ENCODE data around the gene ERFE. TPM values are rescaled to one million over a fixed set of nuclear protein-coding genes. Genes with fewer than 3 reads are reported as not detected.

Gene ERFE
- total RNA-seq, 1 donor from 2014 or later = 0.44 TPM

- peaks cover 45% of the 10 kb centered on the region for H3K4me1 ChIP-seq
- H3K27me3 ChIP-seq (ENCODE audit: low read depth) = peaks cover 3% of the 10 kb centered on the region
- intact Hi-C loops (cut with micrococcal nuclease) = no loop called here
- H3K9me3 ChIP-seq (replicated peaks) = no peaks in the 10 kb centered on the region
- peak overlapping the region; percentile 98 for H3K27ac ChIP-seq (replicated peaks)
- no peak for DNase-seq
- peak overlapping the region; percentile 84 for H3K4me3 ChIP-seq
- no peak for TF ChIP-seq CTCF (IDR thresholded peaks at IDR 0.05; ENCODE audit: borderline replicate concordance)
- no peaks in the 10 kb centered on the region for H3K36me3 ChIP-seq
Measured at GRCh38 chr2:238203973-238204683, 45.4 kb downstream of the ERFE start.

- no peak for TF ChIP-seq CTCF (IDR thresholded peaks at IDR 0.05; ENCODE audit: borderline replicate concordance)
- intact Hi-C loops (cut with micrococcal nuclease) = no loop called here
- no peak overlapping the region for H3K27ac ChIP-seq (replicated peaks)
- H3K27me3 ChIP-seq (ENCODE audit: low read depth) = peaks cover 3% of the 10 kb centered on the region
- peaks cover 16% of the 10 kb centered on the region for H3K4me1 ChIP-seq
- H3K36me3 ChIP-seq = no peaks in the 10 kb centered on the region
- no peaks in the 10 kb centered on the region for H3K9me3 ChIP-seq (replicated peaks)
- H3K4me3 ChIP-seq = no peak overlapping the region
- no peak for DNase-seq
Measured at GRCh38 chr2:238207006-238207405, 48.2 kb downstream of the ERFE start.

GRCh38 chr2:238216651-238217184 lies 57.9 kb downstream of the ERFE start:
- no peak overlapping the region for H3K4me3 ChIP-seq
- intact Hi-C loops (cut with micrococcal nuclease) = no loop called here
- H3K36me3 ChIP-seq = no peaks in the 10 kb centered on the region
- no peak for TF ChIP-seq CTCF (IDR thresholded peaks at IDR 0.05; ENCODE audit: borderline replicate concordance)
- peak overlapping the region; percentile 62 for H3K27ac ChIP-seq (replicated peaks)
- H3K9me3 ChIP-seq (replicated peaks) = no peaks in the 10 kb centered on the region
- H3K4me1 ChIP-seq = peaks cover 12% of the 10 kb centered on the region
- DNase-seq = no peak
- no peaks in the 10 kb centered on the region for H3K27me3 ChIP-seq (ENCODE audit: low read depth)

Other genes with a start within 250 kb of the ERFE start
- gene UBE2F, start 192.0 kb upstream of the ERFE start, total RNA-seq = 63.5 TPM
- 10.9 TPM for gene SCLY, start 98.0 kb upstream of the ERFE start, total RNA-seq
- gene ESPNL, start 58.6 kb upstream of the ERFE start, total RNA-seq = not detected
- gene KLHL30, start 20.3 kb upstream of the ERFE start, total RNA-seq = 17.3 TPM
- gene ILKAP, start 44.7 kb downstream of the ERFE start, total RNA-seq = 26.5 TPM
- gene HES6, start 81.1 kb downstream of the ERFE start, total RNA-seq = 2.7 TPM
- gene PER2, start 129.6 kb downstream of the ERFE start, total RNA-seq = 3.4 TPM
- 14.6 TPM for gene TRAF3IP1, start 161.5 kb downstream of the ERFE start, total RNA-seq

All from left ventricle myocardium inferior (tissue), 1 donor.